ENCODE results near the gene UNK. TPM values are rescaled to one million over a fixed set of nuclear protein-coding genes. Genes with fewer than 3 reads are reported as not detected.

UNK gene
- total RNA-seq, 4 donors from 2014 or later = 19.4 to 38.9 (median 24.3) TPM

GRCh38 chr17:75813081-75814020 lies 28.7 kb downstream of the UNK start:
- TF ChIP-seq CTCF (IDR thresholded peaks at IDR 0.05) = no peak
- DNase-seq (ENCODE audit: low spot score) = no peak
- no peak for ATAC-seq (ENCODE audit: low FRiP score)

- TF ChIP-seq CTCF (IDR thresholded peaks at IDR 0.05) = no peak
- no peak for ATAC-seq (ENCODE audit: low FRiP score)
- no peak for DNase-seq (ENCODE audit: low spot score)
Observed at GRCh38 chr17:75814021-75814395, 29.4 kb downstream of the UNK start.

GRCh38 chr17:75814900-75815373 lies 30.3 kb downstream of the UNK start:
- TF ChIP-seq CTCF (IDR thresholded peaks at IDR 0.05) = no peak
- DNase-seq (ENCODE audit: low spot score) (no peak), ATAC-seq (ENCODE audit: low FRiP score) (no peak)

GRCh38 chr17:75815399-75815798 lies 30.8 kb downstream of the UNK start:
- TF ChIP-seq CTCF (IDR thresholded peaks at IDR 0.05) = no peak
- ATAC-seq (ENCODE audit: low FRiP score) = no peak
- no peak for DNase-seq (ENCODE audit: low spot score)

GRCh38 chr17:75816693-75817092 lies 32.1 kb downstream of the UNK start:
- no peak for DNase-seq (ENCODE audit: low spot score)
- no peak for ATAC-seq (ENCODE audit: low FRiP score)
- TF ChIP-seq CTCF (IDR thresholded peaks at IDR 0.05) = no peak

GRCh38 chr17:75817571-75817970 lies 33.0 kb downstream of the UNK start:
- no peak for TF ChIP-seq CTCF (IDR thresholded peaks at IDR 0.05)
- no peak for ATAC-seq (ENCODE audit: low FRiP score)
- no peak for DNase-seq (ENCODE audit: low spot score)

Measured in omental fat pad (tissue), 4 donors.